ENCODE data around the gene CERS2.

Gene CERS2

GRCh38 chr1:150985179-150985825 lies 10.7 kb upstream of the CERS2 start:
- no peak overlapping the region for H3K4me3 ChIP-seq (ENCODE audit: low read depth, low read length)
- no peak overlapping the region for H3K27ac ChIP-seq (ENCODE audit: extremely low read depth, low read depth, low read length)
- POLR2A ChIA-PET, result no interaction called here

More at GRCh38 chr1:150985179-150985825, 10.7 kb upstream of the CERS2 start:
- TF ChIP-seq ATF2 (tag by site-specific recombination; IDR thresholded peaks at IDR 0.05; ENCODE audit: low read depth) (0 out of 2 replicates have a peak, but pooled peaks have one; percentile 32), ZNF544 (tag by site-specific recombination; IDR thresholded peaks at IDR 0.05) (no peak), SP7 (tag by site-specific recombination; IDR thresholded peaks at IDR 0.05) (peak; percentile 67), ZSCAN4 (tag by site-specific recombination; IDR thresholded peaks at IDR 0.05) (peak; percentile 74), KLF17 (tag by site-specific recombination; IDR thresholded peaks at IDR 0.05) (0 out of 2 replicates have a peak, but pooled peaks have one; percentile 53), PRDM1 (tag by site-specific recombination; IDR thresholded peaks at IDR 0.05) (peak; percentile 68), ZNF398 (tag by site-specific recombination; IDR thresholded peaks at IDR 0.05) (peak; percentile 16; the same call in 1 of the 2 replicates), KLF8 (tag by site-specific recombination; IDR thresholded peaks at IDR 0.05) (0 out of 2 replicates have a peak, but pooled peaks have one; percentile 10), ZNF639 (tag by site-specific recombination; IDR thresholded peaks at IDR 0.05) (0 out of 2 replicates have a peak, but pooled peaks have one; percentile 22), ZNF580 (tag by site-specific recombination; IDR thresholded peaks at IDR 0.05) (no peak), PATZ1 (tag by site-specific recombination; IDR thresholded peaks at IDR 0.05) (peak; percentile 26), HIC1 (tag by site-specific recombination; IDR thresholded peaks at IDR 0.05) (peak; percentile 44; the same call in 1 of the 2 replicates), ZBTB11 (tag by site-specific recombination; conservative IDR thresholded peaks at IDR 0.05; ENCODE audit: low read depth) (no peak), ZNF600 (tag by site-specific recombination; IDR thresholded peaks at IDR 0.05) (peak; percentile 67), ZFHX2 (tag by site-specific recombination; conservative IDR thresholded peaks at IDR 0.05) (0 out of 2 replicates have a peak, but pooled peaks have one; percentile 5), ZNF366 (tag by site-specific recombination; conservative IDR thresholded peaks at IDR 0.05) (peak; percentile 36), ZNF596 (tag by site-specific recombination; IDR thresholded peaks at IDR 0.05) (0 out of 2 replicates have a peak, but pooled peaks have one; percentile 41), ZNF629 (tag by site-specific recombination; IDR thresholded peaks at IDR 0.05) (peak; percentile 7; the same call in 1 of the 2 replicates), ZNF354C (tag by site-specific recombination; IDR thresholded peaks at IDR 0.05; ENCODE audit: borderline replicate concordance, low read depth) (no peak)
- Histone ChIP-seq H3K9me3 (ENCODE audit: control insufficient read depth, insufficient read depth, low read depth, low read length) (no peaks in the 10 kb centered on the region), H3K36me3 (ENCODE audit: control insufficient read depth in 2 of 2, insufficient read depth in 1 of 2, low read length in 2 of 2) (no peaks in the 10 kb centered on the region), H3K4me1 (ENCODE audit: control insufficient read depth, insufficient read depth, low read length) (no peaks in the 10 kb centered on the region)
- CTCF ChIA-PET, result interaction anchor here (0.6 to 3.8 kb wide), 5 partner anchors 8 to 425 kb away, joined by 3 to 45 read pairs (median 4); no protein-coding TSS in a partner anchor

Data from HEK293 (cell line).